NCI-H2171 treated with DMSO at 0.1 percent for 48 hours (cell line): ENCODE data around the gene FLCN.
A peak's percentile ranks its signal among the peaks of the same experiment; 100 is the strongest.
"Not testable (repeated sequence)": the region's sequence is repeated elsewhere in the genome, so short reads cannot be mapped to it uniquely, and the experiment has no call there.

Source experiments
- DNase-seq: peaks from one replicate; lab custom pipeline; 2025; lab: John Stamatoyannopoulos, UW

Gene FLCN, protein sequence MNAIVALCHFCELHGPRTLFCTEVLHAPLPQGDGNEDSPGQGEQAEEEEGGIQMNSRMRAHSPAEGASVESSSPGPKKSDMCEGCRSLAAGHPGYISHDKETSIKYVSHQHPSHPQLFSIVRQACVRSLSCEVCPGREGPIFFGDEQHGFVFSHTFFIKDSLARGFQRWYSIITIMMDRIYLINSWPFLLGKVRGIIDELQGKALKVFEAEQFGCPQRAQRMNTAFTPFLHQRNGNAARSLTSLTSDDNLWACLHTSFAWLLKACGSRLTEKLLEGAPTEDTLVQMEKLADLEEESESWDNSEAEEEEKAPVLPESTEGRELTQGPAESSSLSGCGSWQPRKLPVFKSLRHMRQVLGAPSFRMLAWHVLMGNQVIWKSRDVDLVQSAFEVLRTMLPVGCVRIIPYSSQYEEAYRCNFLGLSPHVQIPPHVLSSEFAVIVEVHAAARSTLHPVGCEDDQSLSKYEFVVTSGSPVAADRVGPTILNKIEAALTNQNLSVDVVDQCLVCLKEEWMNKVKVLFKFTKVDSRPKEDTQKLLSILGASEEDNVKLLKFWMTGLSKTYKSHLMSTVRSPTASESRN

DNA sequence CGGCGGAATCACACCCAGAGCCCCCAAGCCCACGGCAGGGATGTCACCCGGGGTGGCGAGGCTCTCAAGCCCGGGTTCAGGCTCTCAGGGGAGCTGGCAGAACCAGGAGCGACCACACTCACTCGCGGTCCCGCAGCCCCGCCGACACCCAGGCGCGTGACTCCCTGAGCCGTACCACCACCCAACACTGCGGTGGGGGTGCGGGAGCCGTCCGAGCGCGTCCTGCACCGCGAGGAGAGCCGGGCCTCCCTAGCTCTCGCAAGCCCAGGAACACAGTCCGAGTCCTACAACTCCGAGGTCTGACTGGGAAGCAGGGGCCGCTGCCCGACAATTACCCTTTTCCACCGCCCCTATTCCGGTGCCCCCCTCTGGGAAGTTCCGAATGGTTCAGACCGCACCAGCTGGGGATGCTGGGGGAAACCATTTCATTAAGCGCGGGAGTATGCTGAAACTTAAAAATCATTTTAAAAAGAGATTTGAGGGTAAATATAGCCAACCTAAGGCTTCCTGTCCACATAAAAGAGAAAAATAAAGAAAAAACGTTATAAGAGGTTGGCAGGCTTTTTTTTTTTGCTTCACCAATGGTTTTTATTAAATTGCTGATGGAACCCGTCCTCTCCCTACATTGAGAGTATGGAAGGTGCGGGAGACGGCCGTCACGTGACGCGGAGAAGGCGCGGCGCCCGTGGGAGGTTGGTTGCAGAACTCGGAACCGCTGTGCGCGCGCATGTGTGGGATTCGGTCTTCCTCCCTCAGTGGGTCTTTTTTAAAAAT, at the start of gene FLCN:
Gene FLCN, minus strand, starts transcription at position 143 of the 774 bp plus-strand sequence. CDS start 9,031 bp downstream, outside the sequence.
- DNase-seq, result peak; percentile 92

DNA sequence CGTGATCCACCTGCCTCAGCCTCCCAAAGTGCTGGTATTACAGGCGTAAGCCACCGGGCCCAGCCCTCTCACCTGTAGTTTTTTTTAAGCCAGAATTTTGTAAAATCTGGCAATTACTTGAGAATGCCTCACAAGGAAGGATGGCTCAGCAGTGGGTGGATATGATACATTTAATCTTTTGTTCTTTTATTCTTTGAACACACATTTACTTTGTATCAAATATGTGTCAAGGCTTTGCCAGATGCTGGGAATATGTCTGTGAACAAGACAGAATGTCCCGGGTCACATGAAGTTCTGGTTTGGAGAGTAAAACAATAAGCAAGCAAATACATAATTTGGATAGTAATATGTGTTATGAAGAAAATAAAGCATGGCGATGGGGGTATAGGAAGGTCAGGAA, 49.0 kb upstream of the FLCN start:
- DNase-seq, result no peak

DNA sequence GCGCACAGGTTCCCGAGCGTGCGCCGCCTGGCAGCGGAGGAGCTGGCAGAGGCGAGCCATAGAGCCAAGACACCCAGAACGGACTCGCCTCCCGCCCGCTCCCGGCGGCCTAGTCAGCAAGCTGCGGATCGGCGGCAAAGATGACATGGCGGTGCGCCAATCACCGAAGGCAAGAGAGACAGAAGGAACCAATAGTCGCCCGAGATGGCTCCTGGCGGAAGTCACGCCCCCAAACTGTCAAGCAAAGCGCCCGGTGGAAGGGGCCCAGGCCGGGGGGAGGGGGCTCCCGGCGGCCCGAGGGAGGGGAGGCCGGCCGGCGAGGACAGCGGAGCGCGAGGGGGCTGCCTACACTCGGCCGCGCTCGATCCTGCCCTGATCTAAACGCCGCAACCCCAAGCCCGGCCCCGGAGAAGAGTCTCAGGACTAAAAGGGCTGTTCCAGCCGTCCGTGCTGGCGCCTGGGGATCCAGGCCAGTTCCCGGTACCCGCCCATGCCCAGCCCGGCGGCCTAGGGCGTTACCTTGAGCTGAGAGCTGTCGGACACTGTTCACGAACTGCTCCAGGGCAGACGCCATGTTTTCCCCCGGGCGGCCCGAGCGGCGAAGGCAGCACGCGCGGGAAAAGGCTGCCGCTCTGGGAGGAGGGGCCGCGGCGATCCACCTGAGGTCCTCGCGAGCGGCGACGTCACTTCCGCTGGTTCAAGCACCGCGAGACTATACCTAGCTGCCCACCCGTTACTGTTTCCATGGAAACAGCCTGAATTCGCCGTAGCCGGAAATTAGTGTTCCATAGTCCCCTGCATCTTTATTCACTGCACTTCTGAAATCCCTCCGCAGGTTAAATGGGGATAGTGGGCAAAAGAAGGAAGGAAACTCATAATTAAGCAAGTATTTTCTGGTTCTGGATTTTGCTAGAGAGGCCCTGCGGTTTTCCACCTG, 43.9 kb upstream of the FLCN start, which contains the start of gene COPS3:
Gene COPS3, minus strand, starts transcription at position 634 of the 937 bp plus-strand sequence. Its CDS starts 60 bp downstream, at position 574.
- peak; percentile 97 for DNase-seq

DNA sequence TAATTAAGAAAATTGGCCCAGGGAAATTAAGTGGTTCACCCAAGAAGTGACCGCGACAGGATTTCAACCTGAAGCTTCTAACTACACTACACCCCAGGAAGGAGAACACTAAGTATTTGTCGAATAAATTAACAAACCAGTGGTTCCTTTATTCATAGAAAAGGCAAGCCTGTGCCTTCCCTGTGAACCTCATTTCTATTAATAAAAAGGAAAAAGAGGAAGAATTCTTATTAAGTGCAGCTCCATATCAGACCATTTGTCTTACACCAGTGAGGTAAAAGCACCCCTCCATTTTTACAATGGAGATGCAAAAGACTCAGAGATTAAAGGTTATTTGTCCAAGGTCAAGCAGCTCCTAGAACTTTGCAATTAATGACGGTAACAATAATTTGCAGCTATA, 42.3 kb upstream of the FLCN start:
- no peak for DNase-seq

DNA sequence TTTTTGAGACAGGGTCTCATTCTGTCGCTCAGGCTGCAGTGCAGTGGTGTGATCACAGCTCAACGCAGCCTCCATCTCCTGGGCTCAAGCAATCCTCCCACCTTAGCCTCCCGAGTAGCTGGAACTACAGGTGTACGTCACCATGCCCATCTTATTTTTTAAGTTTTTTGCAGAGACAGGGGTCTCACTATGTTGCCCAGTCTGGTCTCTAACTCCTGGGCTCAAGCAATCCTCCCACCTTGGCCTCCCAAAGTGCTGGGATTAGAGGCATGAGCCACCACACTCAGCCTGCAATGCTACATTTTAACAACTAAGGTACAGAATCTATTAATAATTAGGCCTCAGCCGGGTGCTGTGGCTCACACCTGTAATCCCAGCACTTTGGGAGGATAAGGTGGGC, 40.5 kb upstream of the FLCN start:
- not testable (repeated sequence) for DNase-seq

DNA sequence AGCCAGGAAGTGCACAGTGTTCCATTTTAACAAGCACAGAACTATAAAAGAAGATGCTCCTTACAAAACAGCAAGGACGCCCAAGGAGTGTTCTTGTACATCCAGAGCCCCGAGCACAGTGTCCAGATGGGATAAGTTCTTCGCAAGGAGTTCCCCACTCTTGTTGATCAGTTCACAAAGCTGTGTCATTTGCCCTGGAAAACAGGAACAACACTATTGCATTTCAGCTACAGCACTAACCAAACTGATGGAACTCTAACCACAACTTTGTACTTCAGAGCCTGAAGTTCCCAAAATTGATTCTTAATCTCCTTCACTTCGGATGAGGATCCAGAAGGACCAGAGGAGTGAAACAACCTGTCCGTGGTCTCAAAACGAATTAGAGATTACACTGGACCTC, 39.0 kb upstream of the FLCN start:
- no peak for DNase-seq

DNA sequence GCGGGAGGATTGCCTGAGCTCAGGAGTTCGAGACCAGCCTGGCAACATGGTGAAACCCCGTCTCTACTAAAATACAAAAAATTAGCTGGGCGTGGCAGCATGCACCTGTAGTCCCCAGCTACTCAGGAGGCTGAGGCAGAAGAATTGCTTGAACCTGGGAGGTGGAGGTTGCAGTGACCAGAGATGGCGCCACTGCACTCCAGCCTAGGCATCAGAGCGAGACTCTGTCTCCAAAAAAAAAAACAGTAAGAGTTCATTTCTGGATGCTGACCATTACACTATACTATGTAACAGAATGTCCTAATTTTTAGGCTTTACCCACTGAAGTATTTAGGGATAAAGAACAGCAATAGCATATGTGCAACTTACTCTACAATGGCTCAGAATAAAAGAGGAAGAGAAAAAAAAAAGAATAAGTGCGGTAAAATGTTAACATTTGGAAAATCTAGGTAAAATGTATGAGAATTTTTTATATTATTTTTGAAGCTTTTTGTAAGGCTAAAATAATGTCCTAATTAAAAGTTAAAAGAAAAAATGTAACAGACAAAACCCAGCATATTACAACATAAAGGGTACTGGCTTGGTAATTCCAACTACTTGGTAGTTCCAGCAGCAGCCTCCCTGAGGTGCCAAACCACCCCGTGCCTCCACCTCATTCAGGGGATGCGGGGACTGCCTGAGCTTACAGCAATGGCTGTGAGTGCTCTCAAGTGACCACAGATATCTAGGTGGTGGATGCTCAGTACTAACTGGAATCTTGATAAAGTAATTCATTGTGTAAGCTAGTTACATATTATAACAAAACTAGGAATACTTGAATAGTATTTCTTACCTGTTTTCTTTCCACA, 33.2 kb upstream of the FLCN start:
- no peak for DNase-seq

DNA sequence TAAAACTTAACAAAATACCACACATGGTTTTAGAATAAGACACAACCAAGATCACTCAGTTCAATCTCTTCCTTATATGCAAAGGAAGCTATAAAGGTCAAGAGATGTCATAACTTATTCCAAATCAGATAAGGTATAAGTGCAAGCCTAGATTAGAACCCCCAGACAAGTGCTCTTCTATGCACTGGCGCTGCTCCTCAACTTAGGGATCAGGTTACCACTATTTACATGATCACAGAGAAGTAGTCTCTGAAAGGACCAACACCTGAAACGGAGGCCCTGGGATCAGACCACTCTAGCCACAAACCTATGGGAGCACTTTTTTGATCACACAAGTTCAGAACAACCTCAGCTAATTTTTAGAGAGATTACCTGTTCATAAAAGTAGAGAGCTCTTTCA, 27.5 kb upstream of the FLCN start:
- DNase-seq, result no peak

DNA sequence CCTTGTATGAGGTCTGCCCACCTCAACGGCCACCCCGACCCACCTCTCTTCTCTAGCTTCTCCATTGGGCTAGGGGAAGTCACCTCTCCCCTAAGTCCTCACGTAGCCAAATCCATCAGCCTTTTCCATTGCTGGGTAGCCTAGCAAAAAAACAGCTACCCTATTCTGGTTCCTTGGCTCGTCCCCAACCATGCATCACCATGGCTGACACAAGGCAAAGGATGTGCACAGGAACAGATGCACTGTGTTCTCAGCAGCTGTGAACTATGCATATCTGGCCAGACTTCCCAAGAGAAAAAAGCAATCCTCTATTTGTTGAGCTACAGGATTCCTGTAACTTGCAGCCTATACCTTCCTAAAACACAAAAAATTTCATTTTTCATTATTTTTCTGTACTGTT, 22.0 kb upstream of the FLCN start:
- DNase-seq, result no peak

DNA sequence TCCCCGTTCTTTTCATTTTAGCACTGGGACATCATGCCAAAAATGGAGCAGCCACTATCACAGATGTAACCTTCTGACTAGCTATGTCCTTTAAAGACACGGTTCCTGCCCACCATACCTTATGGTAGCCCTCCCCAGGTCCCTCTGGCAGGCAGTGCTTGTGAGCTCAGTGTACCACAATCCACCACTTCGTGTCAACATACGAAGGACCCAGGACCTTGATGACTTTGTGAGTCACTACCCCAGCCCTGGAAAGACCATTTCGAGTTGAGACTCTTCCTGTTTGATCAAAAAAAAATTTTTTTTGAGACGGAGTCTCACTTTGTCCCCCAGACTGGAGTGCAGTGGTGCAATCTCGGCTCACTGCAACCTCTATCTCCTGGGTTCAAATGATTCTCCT, 21.0 kb upstream of the FLCN start:
- no peak for DNase-seq

DNA sequence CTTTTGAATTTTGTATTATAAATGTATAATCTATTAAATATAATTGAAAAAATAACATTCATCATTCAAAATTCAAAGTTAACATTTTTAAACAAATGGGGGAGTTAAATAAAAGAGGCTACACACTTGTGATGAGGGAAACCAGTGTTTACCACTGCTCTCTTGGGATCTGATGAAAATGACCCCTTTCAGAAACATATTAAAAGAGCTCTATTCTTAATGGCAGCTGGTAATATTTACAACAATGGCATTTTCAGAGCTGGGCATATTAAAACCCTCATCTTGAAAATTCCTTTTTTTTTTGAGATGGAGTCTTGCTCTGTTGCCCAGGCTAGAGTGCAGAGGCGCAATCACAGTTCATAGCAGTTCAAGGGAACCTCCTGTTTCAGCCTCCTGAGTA, 19.3 kb upstream of the FLCN start:
- DNase-seq, result no peak

DNA sequence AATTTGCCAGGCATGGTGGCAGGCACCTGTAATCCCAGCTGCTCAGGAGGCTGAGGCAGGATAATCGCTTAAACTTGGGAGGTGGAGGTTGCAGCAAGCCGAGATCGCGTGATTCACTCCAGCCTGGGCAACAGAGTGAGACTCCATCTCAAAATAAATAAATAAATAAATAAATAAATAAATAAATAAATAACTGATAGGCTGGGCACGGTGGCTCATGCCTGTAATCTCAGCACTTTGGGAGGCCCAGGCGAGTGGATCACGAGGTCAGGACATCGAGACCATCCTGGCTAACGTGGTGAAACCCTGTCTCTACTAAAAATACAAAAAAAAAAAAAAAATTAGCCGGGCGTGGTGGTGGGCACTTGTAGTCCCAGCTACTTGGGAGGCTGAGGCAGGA, 18.7 kb upstream of the FLCN start:
- DNase-seq, result not testable (repeated sequence)

DNA sequence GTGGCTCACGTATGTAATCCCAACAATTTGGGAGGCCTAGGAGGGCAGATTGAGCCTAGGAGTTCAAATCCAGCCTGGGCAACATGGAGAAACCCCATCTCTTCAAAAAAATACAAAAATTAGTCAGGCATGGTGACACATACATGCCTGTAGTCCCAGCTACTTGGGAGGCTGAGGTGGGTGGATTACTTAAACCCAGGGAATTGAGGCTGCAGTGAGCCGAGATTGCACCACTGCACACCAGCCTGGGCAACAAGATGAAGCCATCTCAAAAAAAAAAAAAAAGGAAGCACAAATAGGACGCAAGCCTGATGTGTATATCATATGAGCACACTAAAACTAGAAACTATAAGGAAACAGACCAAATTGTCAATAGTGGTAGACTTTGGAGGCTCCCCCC, 17.1 kb upstream of the FLCN start:
- DNase-seq, result no peak

DNA sequence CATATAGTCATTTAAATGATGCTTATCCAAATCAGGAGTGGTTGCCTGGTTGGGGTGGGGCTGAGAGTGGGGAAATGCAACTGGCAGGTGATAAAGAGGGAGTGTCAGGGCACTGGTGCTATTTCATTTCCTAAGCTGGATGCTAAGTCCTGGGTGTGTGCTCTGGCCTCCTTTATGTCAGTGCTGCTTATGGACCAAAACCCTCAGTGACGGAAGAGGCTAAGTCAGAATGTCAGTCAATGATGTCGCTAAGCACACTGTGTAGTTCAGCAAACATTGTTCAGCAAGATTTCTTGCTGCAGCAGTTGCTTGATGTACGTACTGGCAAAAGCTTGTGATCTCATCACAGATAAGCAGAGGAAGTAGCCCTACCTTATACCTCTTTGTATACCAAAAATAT, 16.4 kb upstream of the FLCN start:
- no peak for DNase-seq

DNA sequence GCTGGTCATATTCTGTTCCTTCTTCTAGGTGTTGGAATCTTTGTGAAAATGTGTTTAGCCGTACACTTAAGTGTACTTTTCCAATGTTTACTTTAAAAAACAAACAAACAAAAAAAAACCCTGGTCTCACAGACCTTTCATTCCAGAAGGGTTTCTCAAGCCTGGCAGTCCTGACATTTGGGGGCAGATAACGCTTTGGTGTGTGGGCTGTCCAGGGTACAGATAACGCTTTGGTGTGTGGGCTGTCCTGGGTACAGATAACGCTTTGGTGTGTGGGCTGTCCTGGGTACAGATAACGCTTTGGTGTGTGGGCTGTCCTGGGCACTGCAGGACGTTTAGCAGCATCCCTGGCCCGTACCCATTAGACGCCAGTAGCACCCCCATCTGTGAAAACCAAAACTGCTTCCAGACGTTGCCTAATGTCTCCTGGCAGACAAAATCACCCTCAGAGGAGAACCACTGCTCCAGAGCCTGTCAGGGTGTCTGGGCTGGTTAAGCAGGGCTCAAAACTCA, 15.2 kb upstream of the FLCN start:
- no peak for DNase-seq

DNA sequence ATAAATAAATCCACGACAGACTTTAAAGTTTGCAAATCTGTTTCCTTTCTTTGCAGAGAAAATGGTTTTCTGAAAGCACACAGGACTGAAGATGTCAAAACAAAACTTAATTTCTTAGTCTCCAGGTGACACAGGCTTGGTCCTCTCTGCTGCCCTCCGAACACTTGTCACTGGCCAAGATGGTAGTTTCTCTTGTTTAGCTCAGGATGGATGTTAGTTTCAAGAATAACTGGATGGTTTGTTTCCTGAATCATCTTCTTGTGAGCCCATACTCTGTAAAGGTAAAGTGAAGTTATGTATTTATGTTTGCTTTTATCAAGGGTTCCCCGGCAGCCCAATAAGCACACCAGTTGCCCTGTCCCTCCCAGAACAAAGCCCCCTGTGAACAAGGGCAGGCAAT, 9.9 kb upstream of the FLCN start:
- DNase-seq, result no peak

DNA sequence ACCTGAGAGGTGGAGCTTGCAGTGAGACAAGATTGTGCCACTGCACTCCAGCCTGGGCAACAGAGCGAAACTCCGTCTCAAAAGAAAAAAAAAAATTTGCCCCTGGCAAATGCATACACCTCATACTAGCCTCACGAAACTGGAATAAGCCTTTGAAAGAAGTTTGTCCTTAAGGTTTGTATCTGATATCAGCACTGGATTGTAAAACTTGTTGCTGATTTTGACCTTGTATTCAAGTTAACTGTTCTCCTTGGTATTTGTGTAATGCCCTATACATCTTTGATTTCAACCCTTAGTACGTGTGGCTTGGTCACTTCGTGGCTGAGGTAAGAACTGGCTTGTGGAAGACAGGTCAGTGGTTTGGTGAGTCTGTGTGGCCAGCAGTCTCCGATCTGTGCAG, 6.2 kb upstream of the FLCN start:
- DNase-seq, result no peak

DNA sequence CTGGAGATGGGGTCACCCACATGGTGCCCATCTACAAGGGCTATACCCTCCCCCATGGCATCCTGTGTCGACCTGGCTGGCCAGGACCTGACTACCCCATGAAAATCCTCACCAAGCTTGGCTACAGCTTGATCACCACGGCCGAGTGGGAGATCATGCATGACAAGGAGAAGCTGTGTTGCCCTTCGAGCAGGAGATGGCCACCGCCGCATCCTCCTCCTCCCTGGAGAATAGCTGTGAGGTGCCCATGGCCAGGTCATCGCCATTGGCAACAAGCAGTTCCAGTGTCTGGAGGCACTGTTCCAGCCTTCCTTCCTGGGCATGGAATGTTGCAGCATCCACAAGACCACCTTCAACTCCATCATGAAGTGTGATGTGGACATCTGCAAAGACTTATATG, 5.3 kb upstream of the FLCN start:
- no peak for DNase-seq

DNA sequence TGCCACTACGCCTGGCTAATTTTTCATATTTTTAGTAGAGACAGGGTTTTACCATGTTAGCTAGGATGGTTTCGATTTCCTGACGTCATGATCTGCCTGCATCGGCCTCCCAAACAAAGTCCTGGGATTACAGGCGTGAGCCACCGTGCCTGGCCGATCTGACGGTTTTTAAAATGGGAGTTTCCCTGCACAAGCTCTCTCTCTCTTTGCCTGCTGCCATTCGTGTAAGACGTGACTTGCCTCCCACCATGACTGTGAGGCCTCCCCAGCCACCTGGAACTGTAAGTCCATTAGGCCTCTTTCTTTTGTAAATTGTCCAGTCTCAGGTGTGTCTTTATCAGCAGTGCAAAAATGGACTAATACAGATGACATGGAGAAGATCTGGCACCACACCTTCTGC, 4.7 kb upstream of the FLCN start:
- no peak for DNase-seq

DNA sequence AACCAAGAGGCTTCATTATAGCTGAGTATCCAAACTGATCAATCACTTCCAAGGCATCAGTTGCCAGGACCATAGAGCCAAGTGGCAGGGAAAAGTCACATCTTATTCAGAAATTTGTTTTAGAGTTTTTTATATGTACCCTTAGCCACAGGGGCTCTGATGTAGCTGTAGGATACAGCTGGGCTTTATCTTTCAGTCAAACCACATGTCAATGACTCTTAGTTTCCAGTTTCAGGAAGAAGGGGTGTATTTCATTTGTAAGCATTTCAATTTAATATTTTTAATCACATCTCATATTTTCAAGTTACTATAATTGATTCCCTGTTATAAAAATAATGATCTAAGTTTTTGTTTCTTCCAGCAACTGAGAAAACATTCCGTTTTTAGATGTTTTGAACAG, 2.9 kb upstream of the FLCN start:
- DNase-seq, result no peak
